Retinal pigment epithelial cell (primary cell): ENCODE data around the gene HYCC1.
"Not testable (repeated sequence)": the region's sequence is repeated elsewhere in the genome, so short reads cannot be mapped to it uniquely, and the experiment has no call there.

ENCODE experiments used
- DNase-seq: peaks from one replicate; pipeline ENCODE4 v3.0.0-alpha.2; 2010; ENCODE audit warnings: low read depth
- H3K4me3 ChIP-seq: 2 replicates; pipeline ENCODE4 v1.5.1; 2011; ENCODE audit warnings: mild to moderate bottlenecking, low read length, control low read depth, moderate library complexity
- TF ChIP-seq, protein P1 (sequence below): conservative IDR thresholded peaks from 2 replicates; pipeline ENCODE4 v1.5.1; 2011; ENCODE audit warnings: low read depth, low read length, control low read depth, inconsistent platforms

The HYCC1 gene

DNA sequence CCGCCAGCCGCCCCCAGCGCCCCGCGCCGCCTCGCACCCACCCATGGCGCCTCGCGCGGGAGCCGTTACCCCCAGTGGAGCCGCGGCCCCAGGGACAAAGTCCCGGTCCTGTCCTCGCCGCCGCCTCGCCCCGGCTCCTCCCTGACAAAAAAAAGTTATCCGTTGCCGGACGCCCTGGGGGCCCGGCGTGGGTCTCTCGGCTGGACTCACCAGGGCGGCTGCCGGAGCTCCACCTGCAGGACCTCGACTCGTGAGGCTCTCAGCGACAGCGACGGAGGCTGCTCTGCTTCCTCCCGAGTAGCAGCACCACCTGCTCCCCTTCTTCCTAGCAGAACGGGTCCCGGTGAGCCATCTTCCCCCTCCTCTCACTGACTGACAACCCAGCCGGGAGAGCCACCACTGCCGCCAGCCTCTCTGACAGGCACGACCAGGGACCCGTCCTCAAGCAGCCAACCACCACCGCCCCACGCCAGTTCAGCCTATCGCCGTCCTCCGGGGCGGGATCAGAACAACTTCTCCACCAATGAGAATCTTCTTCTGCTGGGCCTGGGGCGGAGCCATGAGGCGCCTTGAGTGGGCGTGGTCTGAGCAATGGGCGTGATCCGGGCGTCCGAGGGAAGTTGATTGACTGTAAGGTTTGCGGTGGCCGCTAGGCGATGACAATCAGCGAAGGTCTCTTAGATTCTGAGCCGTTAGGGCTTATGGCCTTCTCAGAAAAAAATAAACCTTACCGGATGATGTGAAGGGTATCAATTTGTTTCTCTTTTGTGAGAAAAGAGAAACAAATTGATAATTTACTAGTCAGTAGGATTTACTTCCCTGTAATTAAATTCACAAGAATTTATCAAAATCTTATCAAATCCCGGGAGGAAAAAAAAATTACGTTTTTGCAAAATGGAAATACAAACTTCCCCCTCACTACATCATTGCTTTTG is at the start of gene HYCC1:
Gene HYCC1 (minus strand): TSS at position 416 of the 935 bp plus-strand sequence. CDS start 23,019 bp downstream, outside the sequence.
- TF ChIP-seq, protein P1, sequence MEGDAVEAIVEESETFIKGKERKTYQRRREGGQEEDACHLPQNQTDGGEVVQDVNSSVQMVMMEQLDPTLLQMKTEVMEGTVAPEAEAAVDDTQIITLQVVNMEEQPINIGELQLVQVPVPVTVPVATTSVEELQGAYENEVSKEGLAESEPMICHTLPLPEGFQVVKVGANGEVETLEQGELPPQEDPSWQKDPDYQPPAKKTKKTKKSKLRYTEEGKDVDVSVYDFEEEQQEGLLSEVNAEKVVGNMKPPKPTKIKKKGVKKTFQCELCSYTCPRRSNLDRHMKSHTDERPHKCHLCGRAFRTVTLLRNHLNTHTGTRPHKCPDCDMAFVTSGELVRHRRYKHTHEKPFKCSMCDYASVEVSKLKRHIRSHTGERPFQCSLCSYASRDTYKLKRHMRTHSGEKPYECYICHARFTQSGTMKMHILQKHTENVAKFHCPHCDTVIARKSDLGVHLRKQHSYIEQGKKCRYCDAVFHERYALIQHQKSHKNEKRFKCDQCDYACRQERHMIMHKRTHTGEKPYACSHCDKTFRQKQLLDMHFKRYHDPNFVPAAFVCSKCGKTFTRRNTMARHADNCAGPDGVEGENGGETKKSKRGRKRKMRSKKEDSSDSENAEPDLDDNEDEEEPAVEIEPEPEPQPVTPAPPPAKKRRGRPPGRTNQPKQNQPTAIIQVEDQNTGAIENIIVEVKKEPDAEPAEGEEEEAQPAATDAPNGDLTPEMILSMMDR: peak; percentile 50
- peak within 1 kb of the TSS; percentile 82 for H3K4me3 ChIP-seq

DNA sequence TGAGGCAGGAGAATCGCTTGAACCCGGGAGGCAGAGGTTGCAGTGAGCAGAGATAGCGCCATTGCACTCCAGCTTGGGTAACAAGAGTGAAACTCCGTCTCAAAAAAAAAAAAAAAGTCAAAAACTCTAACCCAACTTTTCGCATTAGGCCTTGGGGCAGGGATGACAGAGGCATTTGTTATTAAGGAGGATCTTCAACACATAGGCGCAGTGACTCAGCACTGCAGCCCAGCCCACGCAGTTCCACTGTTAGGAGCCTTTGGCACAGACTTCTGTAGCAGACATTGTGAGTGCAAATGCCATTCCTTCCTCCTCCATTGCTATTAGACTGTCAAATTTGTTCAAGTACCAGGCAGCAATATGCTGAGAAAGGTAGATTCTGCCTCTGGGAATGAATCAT is 48.5 kb upstream of the HYCC1 start:
- H3K4me3 ChIP-seq: no peak overlapping the region
- TF ChIP-seq, protein P1: no peak
- DNase-seq: no peak

More for the DNA sequence above, at the start of gene HYCC1:
- peak; percentile 94 for DNase-seq

DNA sequence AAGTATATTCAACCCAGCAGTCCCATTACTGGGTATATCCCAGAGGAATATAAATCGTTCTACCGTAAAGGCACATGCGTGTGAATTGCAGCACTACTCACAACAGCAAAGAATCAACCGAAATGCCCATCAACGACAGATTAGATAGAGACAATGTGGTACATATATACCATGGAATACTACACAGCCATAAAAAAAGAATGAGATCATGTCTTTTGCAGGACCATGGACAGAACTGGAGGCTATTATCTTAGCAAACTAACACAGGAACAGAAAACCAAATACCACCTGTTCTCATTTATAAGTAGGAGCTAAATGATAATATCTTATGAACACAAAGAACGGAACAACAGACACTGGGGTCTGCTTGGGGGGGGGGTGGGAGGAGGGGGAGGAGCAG is 47.4 kb upstream of the HYCC1 start:
- no peak for DNase-seq
- no peak overlapping the region for H3K4me3 ChIP-seq
- TF ChIP-seq, protein P1: no peak

DNA sequence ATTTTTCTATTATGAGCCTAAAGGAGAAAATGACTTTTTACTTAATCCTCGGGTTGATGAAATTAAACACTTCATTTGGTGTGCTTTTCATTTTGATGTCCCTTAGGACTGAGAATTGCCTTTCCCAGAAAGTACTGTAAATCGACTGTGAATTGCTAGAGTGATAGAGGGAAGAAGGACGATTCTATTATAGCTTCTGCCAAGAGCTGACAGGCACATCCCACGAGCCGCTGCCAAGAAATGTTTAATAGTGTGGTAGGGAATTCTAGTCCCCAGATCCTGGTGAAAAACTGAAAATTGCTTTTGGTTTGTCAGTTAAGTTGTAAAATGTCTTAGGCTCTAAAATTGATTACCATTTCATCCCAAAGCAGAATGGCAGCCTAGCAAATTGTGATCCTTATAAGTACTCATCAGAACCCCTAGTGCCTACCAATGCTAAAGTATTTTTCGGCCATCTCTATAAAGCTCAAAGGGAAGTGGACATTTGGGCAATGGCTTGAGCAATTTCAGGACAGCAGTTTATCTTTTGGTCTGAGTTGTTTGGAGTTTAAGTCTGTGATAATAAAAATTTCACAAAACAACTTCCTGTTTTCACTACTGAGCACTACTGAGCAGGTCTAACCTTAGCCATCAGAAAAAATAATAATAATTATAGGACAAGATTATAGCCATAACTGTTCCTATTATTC is 44.6 kb upstream of the HYCC1 start:
- DNase-seq: no peak
- TF ChIP-seq, protein P1: no peak
- H3K4me3 ChIP-seq: no peak overlapping the region

DNA sequence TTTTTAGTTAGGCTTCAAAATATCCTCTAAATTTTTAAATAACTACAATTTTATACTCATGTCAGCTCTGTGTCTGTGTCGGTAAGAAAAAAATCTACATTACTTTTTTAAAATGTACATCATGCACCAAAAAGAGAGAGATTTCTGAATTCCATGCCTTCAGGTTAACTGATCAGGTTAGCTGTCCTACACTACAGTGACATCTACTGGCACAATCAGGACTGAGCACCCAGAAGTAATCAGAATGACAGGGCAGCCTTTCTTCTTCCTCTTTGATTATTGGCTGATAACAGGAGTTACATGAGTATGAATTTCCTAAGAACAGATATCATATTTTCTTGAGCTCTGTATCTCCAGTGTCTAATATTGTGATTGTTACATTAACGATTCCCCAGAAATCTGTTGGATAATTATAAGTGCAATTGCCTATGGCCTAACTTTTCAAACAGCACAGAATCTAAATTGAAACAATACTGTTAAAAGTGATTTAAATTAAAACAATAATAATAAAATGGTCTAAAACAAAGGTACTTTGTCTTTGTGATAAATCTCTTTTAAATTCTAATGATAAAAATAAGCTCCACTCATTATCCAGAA is 41.8 kb upstream of the HYCC1 start:
- peak; percentile 36 for DNase-seq
- no peak overlapping the region for H3K4me3 ChIP-seq
- TF ChIP-seq, protein P1: peak; percentile 92

DNA sequence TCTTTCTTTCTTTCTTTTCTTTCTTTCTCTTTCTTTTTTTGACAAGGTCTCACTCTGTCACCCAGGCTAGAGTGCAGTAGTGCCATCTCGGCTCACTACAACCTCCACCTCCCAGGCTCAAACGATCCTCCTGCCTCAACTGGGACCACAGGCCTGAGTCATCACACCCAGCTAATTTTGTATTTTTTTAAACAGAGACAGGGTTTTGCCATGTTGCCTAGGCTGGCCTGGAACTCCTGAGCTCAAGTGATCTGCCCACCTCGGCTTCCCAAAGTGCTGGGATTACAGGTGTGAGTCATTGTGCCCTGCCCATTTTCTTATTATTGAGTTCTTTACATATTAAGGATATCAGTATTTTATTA is 37.2 kb upstream of the HYCC1 start:
- DNase-seq, H3K4me3 ChIP-seq: not testable (repeated sequence)

DNA sequence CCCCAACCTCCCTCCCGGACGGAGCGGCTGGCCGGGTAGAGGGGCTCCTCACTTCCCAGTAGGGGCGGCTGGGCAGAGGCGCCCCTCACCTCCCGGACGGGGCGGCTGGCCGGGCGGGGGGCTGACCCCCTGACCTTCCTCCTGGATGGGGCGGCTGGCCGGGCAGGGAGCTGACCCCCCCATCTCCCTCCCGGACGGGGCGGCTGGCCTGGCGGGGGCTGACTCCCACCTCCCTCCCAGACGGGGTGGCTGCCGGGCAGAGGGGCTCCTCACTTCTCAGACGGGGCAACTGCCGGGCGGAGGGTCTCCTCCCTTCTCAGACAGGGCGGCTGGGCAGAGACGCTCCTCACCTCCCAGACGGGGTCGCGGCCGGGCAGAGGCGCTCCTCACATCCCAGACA is 32.4 kb upstream of the HYCC1 start:
- H3K4me3 ChIP-seq, DNase-seq: not testable (repeated sequence)

DNA sequence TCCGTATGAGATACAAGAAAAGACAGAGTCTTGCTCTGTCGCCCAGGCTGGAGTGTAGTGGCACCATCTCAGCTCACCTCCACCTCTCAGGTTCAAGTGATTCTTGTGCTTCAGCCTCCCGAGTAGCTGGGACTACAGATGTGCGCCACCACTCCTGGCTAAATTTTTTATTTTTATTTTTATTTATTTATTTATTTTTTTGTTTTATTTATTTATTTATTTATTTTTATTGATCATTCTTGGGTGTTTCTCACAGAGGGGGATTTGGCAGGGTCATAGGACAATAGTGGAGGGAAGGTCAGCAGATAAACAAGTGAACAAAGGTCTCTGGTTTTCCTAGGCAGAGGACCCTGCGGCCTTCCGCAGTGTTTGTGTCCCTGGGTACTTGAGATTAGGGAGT is 31.2 kb upstream of the HYCC1 start:
- H3K4me3 ChIP-seq, DNase-seq: not testable (repeated sequence)
